ENCODE results near the gene CCDC12. TPM values are rescaled to one million over a fixed set of nuclear protein-coding genes. Genes with fewer than 3 reads are reported as not detected.

CCDC12 gene
- total RNA-seq, 1 donor from 2014 or later: 28.6 TPM

Small RNA genes lying within 50 kb of the gene (small RNA-seq; reads per million reads assigned to genes)
- not detected for gene AC109583.2 (ENCODE audit: low replicate concordance)

Other genes starting within 250 kb of the CCDC12 start
- 33.1 TPM for gene MYL3, start 113.3 kb downstream of the CCDC12 start, total RNA-seq
- 6.5 TPM for gene PTH1R, start 99.0 kb downstream of the CCDC12 start, total RNA-seq
- 62.2 TPM for gene NBEAL2, start 2.9 kb upstream of the CCDC12 start, total RNA-seq
- gene SETD2, start 187.4 kb upstream of the CCDC12 start, total RNA-seq: 74.0 TPM